ENCODE results near the gene HSPB9. TPM values are rescaled to one million over a fixed set of nuclear protein-coding genes. Genes with fewer than 3 reads are reported as not detected.

The HSPB9 gene
- polyA plus RNA-seq (not detected in 2 replicates), polyA minus RNA-seq (not detected in 2 replicates)

GRCh38 chr17:42122371-42123303, at the start of gene HSPB9:
TSS of gene HSPB9 (plus strand) at chr17:42122804. CDS start at chr17:42122851, 47 bp downstream.
- no peaks in the 10 kb centered on the region for H3K36me3 ChIP-seq (ENCODE audit: insufficient read depth, low read length)
- H3K9me3 ChIP-seq (ENCODE audit: low read length): no peaks in the 10 kb centered on the region
- no peak within 1 kb of the TSS for H2AFZ ChIP-seq (ENCODE audit: low read depth, low read length)
- no peak within 1 kb of the TSS for H3K4me3 ChIP-seq (ENCODE audit: low read length)
- H3K9ac ChIP-seq (ENCODE audit: low read length): no peak within 1 kb of the TSS
- no peaks in the 10 kb centered on the region for H4K20me1 ChIP-seq (ENCODE audit: insufficient read depth)
- H3K27me3 ChIP-seq (ENCODE audit: insufficient read depth, low read depth, low read length): no peaks in the 10 kb centered on the region
- H3K27ac ChIP-seq (ENCODE audit: low read length): no peak within 1 kb of the TSS
- no peaks in the 10 kb centered on the region for H3F3A ChIP-seq (ENCODE audit: insufficient read depth, low read length, poor library complexity, severe bottlenecking)
- no peaks in the 10 kb centered on the region for H3K9me2 ChIP-seq (ENCODE audit: insufficient read depth, low read length)
- TF ChIP-seq EZH2 (IDR thresholded peaks at IDR 0.05; ENCODE audit: borderline replicate concordance, insufficient read depth, low read length, poor library complexity, severe bottlenecking): no peak
- TF ChIP-seq TAF1 (IDR thresholded peaks at IDR 0.05; ENCODE audit: low read depth): no peak
- no peak for TF ChIP-seq CTCF (IDR thresholded peaks at IDR 0.05; ENCODE audit: poor library complexity, severe bottlenecking)
- TF ChIP-seq POLR2AphosphoS5 (IDR thresholded peaks at IDR 0.05): no peak
- TF ChIP-seq REST (IDR thresholded peaks at IDR 0.05; ENCODE audit: borderline replicate concordance): no peak
- no peak for TF ChIP-seq SMC3 (conservative IDR thresholded peaks at IDR 0.05; ENCODE audit: poor library complexity)
- TF ChIP-seq EP300 (conservative IDR thresholded peaks at IDR 0.05; ENCODE audit: poor library complexity, severe bottlenecking): no peak
- TF ChIP-seq MXI1 (conservative IDR thresholded peaks at IDR 0.05; ENCODE audit: poor library complexity, severe bottlenecking): no peak
- no peak for TF ChIP-seq RAD21 (conservative IDR thresholded peaks at IDR 0.05)
- H3K4me2 ChIP-seq (ENCODE audit: low read length): no peak within 1 kb of the TSS
- H3K79me2 ChIP-seq (replicated peaks; ENCODE audit: insufficient read depth, low read length): no peaks in the 10 kb centered on the region

- Histone ChIP-seq H3K9ac (ENCODE audit: low read length) (no peak overlapping the region), H3K27me3 (ENCODE audit: insufficient read depth, low read depth, low read length) (peaks cover 33% of the 10 kb centered on the region), H3K79me2 (replicated peaks; ENCODE audit: insufficient read depth, low read length) (no peaks in the 10 kb centered on the region), H3K9me3 (ENCODE audit: low read length) (no peaks in the 10 kb centered on the region), H3K27ac (ENCODE audit: low read length) (no peak overlapping the region), H3F3A (ENCODE audit: insufficient read depth, low read length, poor library complexity, severe bottlenecking) (no peaks in the 10 kb centered on the region), H3K36me3 (ENCODE audit: insufficient read depth, low read length) (no peaks in the 10 kb centered on the region), H3K4me3 (ENCODE audit: low read length) (no peak overlapping the region), H3K4me2 (ENCODE audit: low read length) (no peak overlapping the region), H2AFZ (ENCODE audit: low read depth, low read length) (no peak overlapping the region), H3K9me2 (ENCODE audit: insufficient read depth, low read length) (no peaks in the 10 kb centered on the region), H4K20me1 (ENCODE audit: insufficient read depth) (no peaks in the 10 kb centered on the region)
- TF ChIP-seq REST (IDR thresholded peaks at IDR 0.05; ENCODE audit: borderline replicate concordance) (no peak), MXI1 (conservative IDR thresholded peaks at IDR 0.05; ENCODE audit: poor library complexity, severe bottlenecking) (no peak), POLR2AphosphoS5 (IDR thresholded peaks at IDR 0.05) (no peak), RAD21 (conservative IDR thresholded peaks at IDR 0.05) (no peak), EZH2 (IDR thresholded peaks at IDR 0.05; ENCODE audit: borderline replicate concordance, insufficient read depth, low read length, poor library complexity, severe bottlenecking) (no peak), EP300 (conservative IDR thresholded peaks at IDR 0.05; ENCODE audit: poor library complexity, severe bottlenecking) (no peak), CTCF (IDR thresholded peaks at IDR 0.05; ENCODE audit: poor library complexity, severe bottlenecking) (no peak), TAF1 (IDR thresholded peaks at IDR 0.05; ENCODE audit: low read depth) (no peak), SMC3 (conservative IDR thresholded peaks at IDR 0.05; ENCODE audit: poor library complexity) (no peak)
These were observed 46.8 kb upstream of the HSPB9 start for GRCh38 chr17:42075789-42076188.

All from neural cell (in vitro differentiated cells).